HG03457 (cell line): ENCODE results near the gene HRH3.

Experiments used
- ATAC-seq: cut with Tn5 transposase; IDR thresholded peaks from one replicate; pipeline ENCODE4 v1.9.1; 2021; ENCODE audit warnings: moderate number of reproducible peaks; ENCODE audit not compliant: unreplicated experiment

Gene HRH3

GRCh38 chr20:62181808-62182207 is 38.3 kb downstream of the HRH3 start:
- no peak for ATAC-seq

- ATAC-seq: no peak
Observed at GRCh38 chr20:62179162-62179504, 40.9 kb downstream of the HRH3 start.

GRCh38 chr20:62178316-62179161 is 41.5 kb downstream of the HRH3 start:
- no peak for ATAC-seq

GRCh38 chr20:62177307-62177706 is 42.8 kb downstream of the HRH3 start:
- ATAC-seq: no peak

- ATAC-seq: no peak
Observed at GRCh38 chr20:62176866-62177265, 43.2 kb downstream of the HRH3 start.

- no peak for ATAC-seq
Observed at GRCh38 chr20:62175711-62176110, 44.4 kb downstream of the HRH3 start.

- ATAC-seq: no peak
Observed at GRCh38 chr20:62174870-62175624, 45.0 kb downstream of the HRH3 start.

- ATAC-seq: no peak
Observed at GRCh38 chr20:62174021-62174804, 45.9 kb downstream of the HRH3 start.

- no peak for ATAC-seq
Observed at GRCh38 chr20:62172666-62173065, 47.4 kb downstream of the HRH3 start.

- ATAC-seq: no peak
Observed at GRCh38 chr20:62171245-62171644, 48.8 kb downstream of the HRH3 start.

GRCh38 chr20:62170536-62170935 is 49.5 kb downstream of the HRH3 start:
- ATAC-seq: no peak

- no peak for ATAC-seq
Observed at GRCh38 chr20:62168890-62169435, 51.1 kb downstream of the HRH3 start.

GRCh38 chr20:62168061-62168460 is 52.0 kb downstream of the HRH3 start:
- no peak for ATAC-seq

- ATAC-seq: no peak
Observed at GRCh38 chr20:62167474-62167873, 52.6 kb downstream of the HRH3 start.

GRCh38 chr20:62165762-62166399 is 54.2 kb downstream of the HRH3 start:
- no peak for ATAC-seq
